Hepatocyte (in vitro differentiated cells): ENCODE data around the gene USH2A. TPM values are rescaled to one million over a fixed set of nuclear protein-coding genes. Genes with fewer than 3 reads are reported as not detected.

Experiments used
- DNase-seq: peaks from one replicate; pipeline ENCODE4 v3.0.0-alpha.2; 2016; ENCODE audit warnings: low spot score
- H2AFZ ChIP-seq: fragments of 200-600 bp; sonication (generic); 2 replicates; pipeline ENCODE4 v1.6.0; 2016; ENCODE audit warnings: antibody characterized with exemption, mild to moderate bottlenecking
- H3K27ac ChIP-seq: fragments of 200-600 bp; sonication (generic); 2 replicates; pipeline ENCODE4 v1.5.1; 2016; ENCODE audit warnings: mild to moderate bottlenecking
- H3K27me3 ChIP-seq: fragments of 200-600 bp; sonication (generic); 2 replicates; pipeline ENCODE4 v1.6.1; 2016
- H3K36me3 ChIP-seq: fragments of 200-600 bp; sonication (generic); replicated peaks from 2 replicates; pipeline ENCODE4 v1.5.1; 2016; ENCODE audit warnings: low read depth; ENCODE audit not compliant: insufficient read depth
- H3K4me1 ChIP-seq: fragments of 200-600 bp; sonication (generic); 2 replicates; pipeline ENCODE4 v1.5.1; 2016; ENCODE audit warnings: mild to moderate bottlenecking, moderate library complexity; ENCODE audit not compliant: insufficient read depth
- H3K4me2 ChIP-seq: fragments of 200-600 bp; sonication (generic); 2 replicates; pipeline ENCODE4 v1.6.0; 2016
- H3K4me3 ChIP-seq: fragments of 200-600 bp; sonication (generic); 2 replicates; pipeline ENCODE4 v1.5.1; 2016; ENCODE audit warnings: mild to moderate bottlenecking
- H3K79me2 ChIP-seq: fragments of 200-600 bp; sonication (generic); 2 replicates; pipeline ENCODE4 v1.6.0; 2017; ENCODE audit warnings: mild to moderate bottlenecking
- H3K9me2 ChIP-seq: fragments of 200-600 bp; sonication (generic); replicated peaks from 2 replicates; pipeline ENCODE4 v1.6.0; 2017; ENCODE audit warnings: mild to moderate bottlenecking; ENCODE audit not compliant: insufficient read depth
- H3K9me3 ChIP-seq: fragments of 200-600 bp; sonication (generic); 2 replicates; pipeline ENCODE4 v1.5.1; 2016; ENCODE audit warnings: low read depth, mild to moderate bottlenecking
- H4K20me1 ChIP-seq: fragments of 200-600 bp; sonication (generic); 2 replicates; pipeline ENCODE4 v1.6.0; 2016; ENCODE audit warnings: mild to moderate bottlenecking; ENCODE audit not compliant: insufficient read depth, poor library complexity, severe bottlenecking
- EZH2 ChIP-seq: fragments of 200-600 bp; sonication (generic); IDR thresholded peaks from 2 replicates; pipeline ENCODE4 v1.6.1; 2016; ENCODE audit warnings: antibody characterized with exemption, mild to moderate bottlenecking, borderline replicate concordance
- EZH2phosphoT487 ChIP-seq: fragments of 200-600 bp; sonication (generic); IDR thresholded peaks from one replicate; pipeline ENCODE4 v1.6.1; 2018; ENCODE audit warnings: antibody characterized with exemption, mild to moderate bottlenecking, low read depth, moderate library complexity; ENCODE audit not compliant: unreplicated experiment, severe bottlenecking
- WGBS: methylation state at CpG from one replicate; pipeline ENCODE4 v1.1.6; 2016; ENCODE audit warnings: low lambda C conversion rate; ENCODE audit errors: missing lambda C conversion rate; 5-methylcytosine and 5-hydroxymethylcytosine counted together
- polyA plus RNA-seq: library from polyadenylated mRNA; unstranded; fragments of >200 nt; fragmentation: Nextera tagmentation; extraction: Ambion mirVana; gene quantifications from 2 replicates; pipeline ENCODE4 v1.2.1, GENCODE V29; 2016
- total RNA-seq: library from RNA; depleted of rRNA; stranded (reverse); fragments of >200 nt; gene quantifications from 2 replicates; pipeline ENCODE4 v1.2.3, GENCODE V29; 2014
- TF ChIP-seq, protein P1 (sequence below): fragments of 200-600 bp; sonication (generic); IDR thresholded peaks from 2 replicates; pipeline ENCODE4 v1.5.1; 2016; ENCODE audit warnings: antibody characterized with exemption, mild to moderate bottlenecking; ENCODE audit not compliant: poor library complexity

Gene USH2A
- total and polyA plus RNA-seq, 2 experiments from 2014 or later = 0.07 TPM; not detected in 1

DNA sequence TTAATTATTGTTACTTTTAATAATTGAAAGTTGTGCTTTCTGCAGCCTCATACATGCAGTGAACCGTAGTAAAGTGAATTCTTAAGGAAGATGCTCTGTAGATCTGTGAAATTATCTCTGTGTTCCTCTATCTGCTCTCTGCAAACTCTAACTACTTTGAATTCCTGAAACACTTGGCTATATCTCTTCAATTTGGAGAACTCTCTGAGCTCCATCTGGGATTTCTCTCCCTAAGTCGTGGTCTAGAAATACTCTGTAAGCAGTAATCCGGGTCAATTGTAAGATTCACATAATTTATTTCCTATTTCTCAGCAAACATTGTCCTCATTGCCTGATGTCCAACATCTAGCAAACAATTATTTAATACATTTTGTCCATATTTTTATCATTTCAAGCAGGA lies 164.9 kb downstream of the USH2A start:
- Histone ChIP-seq H2AFZ (no peak overlapping the region), H3K4me3 (no peak overlapping the region), H4K20me1 (no peaks in the 10 kb centered on the region), H3K4me2 (no peak overlapping the region), H3K4me1 (no peaks in the 10 kb centered on the region), H3K27ac (no peak overlapping the region), H3K9me2 (no peaks in the 10 kb centered on the region), H3K9me3 (no peaks in the 10 kb centered on the region), H3K36me3 (no peaks in the 10 kb centered on the region), H3K79me2 (no peaks in the 10 kb centered on the region), H3K27me3 (no peaks in the 10 kb centered on the region)
- 75% methylated on average over 3 of the region's 3 CpGs for WGBS
- DNase-seq = no peak
- TF ChIP-seq EZH2 = no peak
- TF ChIP-seq, protein P1, sequence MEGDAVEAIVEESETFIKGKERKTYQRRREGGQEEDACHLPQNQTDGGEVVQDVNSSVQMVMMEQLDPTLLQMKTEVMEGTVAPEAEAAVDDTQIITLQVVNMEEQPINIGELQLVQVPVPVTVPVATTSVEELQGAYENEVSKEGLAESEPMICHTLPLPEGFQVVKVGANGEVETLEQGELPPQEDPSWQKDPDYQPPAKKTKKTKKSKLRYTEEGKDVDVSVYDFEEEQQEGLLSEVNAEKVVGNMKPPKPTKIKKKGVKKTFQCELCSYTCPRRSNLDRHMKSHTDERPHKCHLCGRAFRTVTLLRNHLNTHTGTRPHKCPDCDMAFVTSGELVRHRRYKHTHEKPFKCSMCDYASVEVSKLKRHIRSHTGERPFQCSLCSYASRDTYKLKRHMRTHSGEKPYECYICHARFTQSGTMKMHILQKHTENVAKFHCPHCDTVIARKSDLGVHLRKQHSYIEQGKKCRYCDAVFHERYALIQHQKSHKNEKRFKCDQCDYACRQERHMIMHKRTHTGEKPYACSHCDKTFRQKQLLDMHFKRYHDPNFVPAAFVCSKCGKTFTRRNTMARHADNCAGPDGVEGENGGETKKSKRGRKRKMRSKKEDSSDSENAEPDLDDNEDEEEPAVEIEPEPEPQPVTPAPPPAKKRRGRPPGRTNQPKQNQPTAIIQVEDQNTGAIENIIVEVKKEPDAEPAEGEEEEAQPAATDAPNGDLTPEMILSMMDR = no peak
- no peak for TF ChIP-seq EZH2phosphoT487

DNA sequence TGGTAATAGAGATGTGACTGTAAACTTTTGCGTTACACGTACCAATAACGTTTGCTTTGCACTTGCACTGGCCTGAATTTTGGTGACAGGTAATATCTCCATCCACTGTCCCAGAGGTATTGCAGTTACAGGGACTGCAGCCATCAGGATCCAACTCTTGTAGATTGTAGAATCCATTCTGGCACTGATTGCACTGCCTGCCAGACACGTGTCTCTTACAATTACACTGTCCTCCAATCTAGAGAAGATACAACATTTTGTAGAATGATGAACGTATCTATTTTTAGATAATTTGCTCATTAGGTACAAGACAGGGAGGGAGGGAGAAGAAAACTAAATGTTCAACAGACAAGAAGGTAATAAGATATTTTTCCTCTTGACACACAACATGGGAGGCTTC lies 172.4 kb downstream of the USH2A start:
- H2AFZ ChIP-seq = no peak overlapping the region
- no peaks in the 10 kb centered on the region for H4K20me1 ChIP-seq
- TF ChIP-seq, protein P1 = no peak
- TF ChIP-seq EZH2 (no peak), EZH2phosphoT487 (no peak)
- H3K4me1 ChIP-seq = no peaks in the 10 kb centered on the region
- no peak for DNase-seq
- WGBS = 89% methylated on average over 5 of the region's 5 CpGs
- H3K36me3 ChIP-seq = no peaks in the 10 kb centered on the region
- H3K4me3 ChIP-seq = no peak overlapping the region
- no peaks in the 10 kb centered on the region for H3K27me3 ChIP-seq
- no peaks in the 10 kb centered on the region for H3K9me3 ChIP-seq
- no peaks in the 10 kb centered on the region for H3K79me2 ChIP-seq
- H3K4me2 ChIP-seq = no peak overlapping the region
- no peaks in the 10 kb centered on the region for H3K9me2 ChIP-seq
- H3K27ac ChIP-seq = no peak overlapping the region

DNA sequence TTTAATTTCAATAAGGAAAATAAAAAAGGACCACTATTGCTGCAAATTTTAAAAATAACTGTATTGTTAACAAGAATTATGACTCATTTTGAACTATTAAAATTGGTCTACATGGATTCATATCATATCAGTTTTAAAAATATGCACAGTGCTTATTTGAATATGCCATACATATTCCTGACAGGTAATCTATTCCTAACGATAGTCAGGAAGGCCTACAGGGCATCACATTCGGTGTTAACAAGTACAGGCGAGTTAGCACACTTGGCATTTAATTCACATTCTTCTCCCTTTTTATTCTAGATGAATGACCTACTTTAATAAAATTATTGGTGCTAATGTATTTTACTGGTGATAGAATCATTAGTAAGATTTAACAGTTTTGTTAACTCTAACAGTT lies 174.6 kb downstream of the USH2A start:
- no peak for DNase-seq
- 94% methylated on average over 3 of the region's 3 CpGs for WGBS

More for the DNA sequence above, 174.6 kb downstream of the USH2A start:
- no peak overlapping the region for H3K4me3 ChIP-seq
- no peaks in the 10 kb centered on the region for H3K27me3 ChIP-seq
- TF ChIP-seq EZH2 (no peak), EZH2phosphoT487 (no peak)
- TF ChIP-seq, protein P1 = no peak
- H3K4me2 ChIP-seq = no peak overlapping the region
- H3K79me2 ChIP-seq = no peaks in the 10 kb centered on the region
- no peak overlapping the region for H3K27ac ChIP-seq
- H3K4me1 ChIP-seq = no peaks in the 10 kb centered on the region
- H4K20me1 ChIP-seq = no peaks in the 10 kb centered on the region
- no peaks in the 10 kb centered on the region for H3K9me3 ChIP-seq
- no peaks in the 10 kb centered on the region for H3K36me3 ChIP-seq
- no peaks in the 10 kb centered on the region for H3K9me2 ChIP-seq
- no peak overlapping the region for H2AFZ ChIP-seq
